ENCODE measurements around the gene TSGA10IP. TPM values are rescaled to one million over a fixed set of nuclear protein-coding genes. Genes with fewer than 3 reads are reported as not detected.
A peak's percentile ranks its signal among the peaks of the same experiment; 100 is the strongest.

Gene TSGA10IP
- total and polyA plus RNA-seq, 2 experiments from 2014 or later = 1.6 to 2.0 TPM

GRCh38 chr11:65945941-65946558 is 770 bp downstream of the TSGA10IP start:
- Mint-ChIP-seq H3K36me3 (ENCODE audit: low read depth) (peaks cover 2% of the 10 kb centered on the region; the same call in 1 of the 3 replicates), H3K27me3 (ENCODE audit: insufficient read depth, low read depth, poor library complexity) (peaks cover 9% of the 10 kb centered on the region), H3K4me1 (peaks cover 34% of the 10 kb centered on the region), H3K4me3 (peak overlapping the region; percentile 65), H3K9me3 (no peaks in the 10 kb centered on the region), H3K27ac (peak overlapping the region; percentile 89)
- H3K36me3 ChIP-seq (ENCODE audit: insufficient read depth) = no peaks in the 10 kb centered on the region
- peaks cover 8% of the 10 kb centered on the region; the same call in 1 of the 2 replicates for H3F3A ChIP-seq (replicated peaks; ENCODE audit: low read depth)
- peak; percentile 64 for ATAC-seq
- peak; percentile 83 for DNase-seq (ENCODE audit: low spot score)
- TF ChIP-seq EZH2phosphoT487 (IDR thresholded peaks at IDR 0.05; ENCODE audit: unreplicated experiment) (no peak), NANOG (IDR thresholded peaks at IDR 0.05; ENCODE audit: borderline replicate concordance) (0 out of 2 replicates have a peak, but pooled peaks have one; percentile 20)
- H3K4me3 ChIP-seq = peak overlapping the region; percentile 47
- H3K4me2 ChIP-seq = peak overlapping the region; percentile 76
- no peaks in the 10 kb centered on the region for H4K20me1 ChIP-seq (replicated peaks; ENCODE audit: insufficient read depth)
- H3K9me2 ChIP-seq (ENCODE audit: insufficient read depth) = no peaks in the 10 kb centered on the region
- H3K27me3 ChIP-seq (ENCODE audit: insufficient read depth) = no peaks in the 10 kb centered on the region
- peak overlapping the region; percentile 70 for H2AFZ ChIP-seq
- peaks cover 20% of the 10 kb centered on the region for H3K4me1 ChIP-seq (ENCODE audit: insufficient read depth)
- peak overlapping the region; percentile 78 for H3K27ac ChIP-seq (ENCODE audit: low read depth)
- H3K79me2 ChIP-seq (replicated peaks; ENCODE audit: insufficient read depth) = no peaks in the 10 kb centered on the region

GRCh38 chr11:65946655-65947054 is 1.4 kb downstream of the TSGA10IP start:
- no peak overlapping the region for H3K4me3 Mint-ChIP-seq
- no peak for TF ChIP-seq NANOG (IDR thresholded peaks at IDR 0.05; ENCODE audit: borderline replicate concordance)
- no peak for TF ChIP-seq STAT1 (IDR thresholded peaks at IDR 0.05; ENCODE audit: unreplicated experiment)
- TF ChIP-seq CREB1 (CRISPR knock-in tag; IDR thresholded peaks at IDR 0.05; ENCODE audit: low read depth) = no peak
- TF ChIP-seq ZNF331 (CRISPR knock-in tag; IDR thresholded peaks at IDR 0.05; ENCODE audit: low read depth) = no peak
- TF ChIP-seq EZH2 (IDR thresholded peaks at IDR 0.05; ENCODE audit: low read depth, unreplicated experiment) = no peak
- TF ChIP-seq EZH2phosphoT487 (IDR thresholded peaks at IDR 0.05; ENCODE audit: unreplicated experiment) = no peak
- TF ChIP-seq ZNF114 (CRISPR knock-in tag; IDR thresholded peaks at IDR 0.05) = no peak
- TF ChIP-seq, protein P1, sequence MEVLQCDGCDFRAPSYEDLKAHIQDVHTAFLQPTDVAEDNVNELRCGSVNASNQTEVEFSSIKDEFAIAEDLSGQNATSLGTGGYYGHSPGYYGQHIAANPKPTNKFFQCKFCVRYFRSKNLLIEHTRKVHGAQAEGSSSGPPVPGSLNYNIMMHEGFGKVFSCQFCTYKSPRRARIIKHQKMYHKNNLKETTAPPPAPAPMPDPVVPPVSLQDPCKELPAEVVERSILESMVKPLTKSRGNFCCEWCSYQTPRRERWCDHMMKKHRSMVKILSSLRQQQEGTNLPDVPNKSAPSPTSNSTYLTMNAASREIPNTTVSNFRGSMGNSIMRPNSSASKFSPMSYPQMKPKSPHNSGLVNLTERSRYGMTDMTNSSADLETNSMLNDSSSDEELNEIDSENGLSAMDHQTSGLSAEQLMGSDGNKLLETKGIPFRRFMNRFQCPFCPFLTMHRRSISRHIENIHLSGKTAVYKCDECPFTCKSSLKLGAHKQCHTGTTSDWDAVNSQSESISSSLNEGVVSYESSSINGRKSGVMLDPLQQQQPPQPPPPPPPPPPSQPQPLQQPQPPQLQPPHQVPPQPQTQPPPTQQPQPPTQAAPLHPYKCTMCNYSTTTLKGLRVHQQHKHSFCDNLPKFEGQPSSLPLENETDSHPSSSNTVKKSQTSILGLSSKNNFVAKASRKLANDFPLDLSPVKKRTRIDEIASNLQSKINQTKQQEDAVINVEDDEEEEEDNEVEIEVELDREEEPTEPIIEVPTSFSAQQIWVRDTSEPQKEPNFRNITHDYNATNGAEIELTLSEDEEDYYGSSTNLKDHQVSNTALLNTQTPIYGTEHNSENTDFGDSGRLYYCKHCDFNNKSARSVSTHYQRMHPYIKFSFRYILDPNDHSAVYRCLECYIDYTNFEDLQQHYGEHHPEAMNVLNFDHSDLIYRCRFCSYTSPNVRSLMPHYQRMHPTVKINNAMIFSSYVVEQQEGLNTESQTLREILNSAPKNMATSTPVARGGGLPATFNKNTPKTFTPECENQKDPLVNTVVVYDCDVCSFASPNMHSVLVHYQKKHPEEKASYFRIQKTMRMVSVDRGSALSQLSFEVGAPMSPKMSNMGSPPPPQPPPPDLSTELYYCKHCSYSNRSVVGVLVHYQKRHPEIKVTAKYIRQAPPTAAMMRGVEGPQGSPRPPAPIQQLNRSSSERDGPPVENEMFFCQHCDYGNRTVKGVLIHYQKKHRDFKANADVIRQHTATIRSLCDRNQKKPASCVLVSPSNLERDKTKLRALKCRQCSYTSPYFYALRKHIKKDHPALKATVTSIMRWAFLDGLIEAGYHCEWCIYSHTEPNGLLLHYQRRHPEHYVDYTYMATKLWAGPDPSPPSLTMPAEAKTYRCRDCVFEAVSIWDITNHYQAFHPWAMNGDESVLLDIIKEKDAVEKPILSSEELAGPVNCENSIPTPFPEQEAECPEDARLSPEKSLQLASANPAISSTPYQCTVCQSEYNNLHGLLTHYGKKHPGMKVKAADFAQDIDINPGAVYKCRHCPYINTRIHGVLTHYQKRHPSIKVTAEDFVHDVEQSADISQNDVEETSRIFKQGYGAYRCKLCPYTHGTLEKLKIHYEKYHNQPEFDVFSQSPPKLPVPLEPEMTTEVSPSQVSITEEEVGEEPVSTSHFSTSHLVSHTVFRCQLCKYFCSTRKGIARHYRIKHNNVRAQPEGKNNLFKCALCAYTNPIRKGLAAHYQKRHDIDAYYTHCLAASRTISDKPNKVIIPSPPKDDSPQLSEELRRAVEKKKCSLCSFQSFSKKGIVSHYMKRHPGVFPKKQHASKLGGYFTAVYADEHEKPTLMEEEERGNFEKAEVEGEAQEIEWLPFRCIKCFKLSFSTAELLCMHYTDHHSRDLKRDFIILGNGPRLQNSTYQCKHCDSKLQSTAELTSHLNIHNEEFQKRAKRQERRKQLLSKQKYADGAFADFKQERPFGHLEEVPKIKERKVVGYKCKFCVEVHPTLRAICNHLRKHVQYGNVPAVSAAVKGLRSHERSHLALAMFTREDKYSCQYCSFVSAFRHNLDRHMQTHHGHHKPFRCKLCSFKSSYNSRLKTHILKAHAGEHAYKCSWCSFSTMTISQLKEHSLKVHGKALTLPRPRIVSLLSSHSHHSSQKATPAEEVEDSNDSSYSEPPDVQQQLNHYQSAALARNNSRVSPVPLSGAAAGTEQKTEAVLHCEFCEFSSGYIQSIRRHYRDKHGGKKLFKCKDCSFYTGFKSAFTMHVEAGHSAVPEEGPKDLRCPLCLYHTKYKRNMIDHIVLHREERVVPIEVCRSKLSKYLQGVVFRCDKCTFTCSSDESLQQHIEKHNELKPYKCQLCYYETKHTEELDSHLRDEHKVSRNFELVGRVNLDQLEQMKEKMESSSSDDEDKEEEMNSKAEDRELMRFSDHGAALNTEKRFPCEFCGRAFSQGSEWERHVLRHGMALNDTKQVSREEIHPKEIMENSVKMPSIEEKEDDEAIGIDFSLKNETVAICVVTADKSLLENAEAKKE (CRISPR knock-in tag; IDR thresholded peaks at IDR 0.05) = no peak
- TF ChIP-seq REST (IDR thresholded peaks at IDR 0.05; ENCODE audit: unreplicated experiment) = no peak
- TF ChIP-seq POLR2AphosphoS5 (IDR thresholded peaks at IDR 0.05; ENCODE audit: low read depth) = no peak

More at GRCh38 chr11:65946655-65947054, 1.4 kb downstream of the TSGA10IP start:
- peak overlapping the region; percentile 76 for H3K4me2 ChIP-seq
- H3K36me3 ChIP-seq (ENCODE audit: insufficient read depth) = no peaks in the 10 kb centered on the region
- peaks cover 2% of the 10 kb centered on the region; the same call in 1 of the 3 replicates for H3K36me3 Mint-ChIP-seq (ENCODE audit: low read depth)
- no peaks in the 10 kb centered on the region for H3K79me2 ChIP-seq (replicated peaks; ENCODE audit: insufficient read depth)
- H2AFZ ChIP-seq = no peak overlapping the region
- no peaks in the 10 kb centered on the region for H4K20me1 ChIP-seq (replicated peaks; ENCODE audit: insufficient read depth)
- DNase-seq (ENCODE audit: low spot score) (no peak), ATAC-seq (peak; percentile 5)
- H3K27ac Mint-ChIP-seq = no peak overlapping the region
- no peaks in the 10 kb centered on the region for H3K27me3 ChIP-seq (ENCODE audit: insufficient read depth)
- H3K4me1 Mint-ChIP-seq = peaks cover 28% of the 10 kb centered on the region
- no peaks in the 10 kb centered on the region for H3K9me2 ChIP-seq (ENCODE audit: insufficient read depth)
- peak overlapping the region; percentile 47; the same call in 1 of the 2 replicates for H3K4me3 ChIP-seq
- peaks cover 20% of the 10 kb centered on the region for H3K4me1 ChIP-seq (ENCODE audit: insufficient read depth)
- H3K9me3 Mint-ChIP-seq = no peaks in the 10 kb centered on the region
- peaks cover 9% of the 10 kb centered on the region for H3K27me3 Mint-ChIP-seq (ENCODE audit: insufficient read depth, low read depth, poor library complexity)
- peaks cover 9% of the 10 kb centered on the region; the same call in 1 of the 2 replicates for H3F3A ChIP-seq (replicated peaks; ENCODE audit: low read depth)
- H3K27ac ChIP-seq (ENCODE audit: low read depth) = peak overlapping the region; percentile 78
